Measurements from ENCODE around the gene SFSWAP.
A peak's percentile ranks its signal among the peaks of the same experiment; 100 is the strongest.
"Not testable (repeated sequence)": the region's sequence is repeated elsewhere in the genome, so short reads cannot be mapped to it uniquely, and the experiment has no call there.

The SFSWAP gene

DNA sequence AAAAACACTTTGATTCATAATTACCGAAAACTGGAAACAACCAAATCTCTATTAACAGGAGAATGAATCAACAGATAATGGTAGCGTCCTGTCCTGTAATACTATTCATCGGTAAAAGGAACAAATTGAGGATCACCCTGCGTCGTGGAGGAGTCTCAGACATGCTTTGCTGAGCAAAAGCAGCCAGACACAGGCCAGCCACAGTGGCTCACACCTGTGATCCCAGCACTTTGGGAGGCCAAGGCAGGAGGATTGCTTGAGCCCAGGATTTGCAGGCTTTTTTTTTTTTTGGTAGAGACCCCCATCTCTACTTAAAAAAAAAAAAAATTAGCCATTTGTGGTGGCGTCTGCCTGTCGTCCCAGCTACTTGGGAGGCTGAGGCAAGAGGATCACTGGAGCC, 83.2 kb downstream of the SFSWAP start:
- DNase-seq = no peak

DNA sequence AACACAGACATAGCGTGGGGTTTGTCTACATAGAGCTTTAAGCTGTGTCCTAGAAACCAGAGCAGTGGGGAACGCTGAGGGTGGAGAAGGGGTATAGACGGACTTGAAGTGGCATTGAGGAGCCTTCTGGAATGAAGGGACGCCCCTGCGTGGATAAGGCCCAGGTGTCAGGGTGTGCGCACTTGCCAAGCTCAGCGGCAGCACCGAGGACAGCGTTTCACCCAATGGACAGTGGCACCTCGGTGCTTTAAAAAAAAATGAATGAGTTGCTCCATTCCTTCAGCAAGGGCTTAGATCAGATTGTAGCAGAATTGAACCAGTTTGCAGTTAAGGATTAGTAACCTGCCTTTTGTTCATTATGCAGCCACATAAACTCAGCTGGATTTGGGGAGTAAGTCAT, 83.7 kb downstream of the SFSWAP start:
- no peak for DNase-seq

DNA sequence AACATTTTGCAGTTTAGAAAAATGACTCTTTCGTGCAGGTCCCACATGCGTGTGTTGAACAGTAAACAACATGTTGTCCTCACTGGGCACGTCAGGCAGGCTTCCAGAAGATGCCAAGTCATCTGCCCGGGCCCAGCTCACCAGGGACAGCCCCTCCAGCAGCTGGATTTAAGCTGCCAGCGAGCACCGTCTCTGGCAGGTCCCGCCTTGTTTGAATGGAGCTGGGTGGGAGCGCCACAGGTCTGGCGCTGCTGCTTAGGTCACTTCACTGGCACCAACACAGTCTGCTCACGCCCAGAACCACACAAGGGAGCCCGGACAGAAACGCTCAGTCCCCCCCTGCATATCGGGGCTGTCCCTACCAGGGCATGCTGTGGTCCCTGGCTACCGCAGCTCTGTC, 84.2 kb downstream of the SFSWAP start:
- DNase-seq = no peak

DNA sequence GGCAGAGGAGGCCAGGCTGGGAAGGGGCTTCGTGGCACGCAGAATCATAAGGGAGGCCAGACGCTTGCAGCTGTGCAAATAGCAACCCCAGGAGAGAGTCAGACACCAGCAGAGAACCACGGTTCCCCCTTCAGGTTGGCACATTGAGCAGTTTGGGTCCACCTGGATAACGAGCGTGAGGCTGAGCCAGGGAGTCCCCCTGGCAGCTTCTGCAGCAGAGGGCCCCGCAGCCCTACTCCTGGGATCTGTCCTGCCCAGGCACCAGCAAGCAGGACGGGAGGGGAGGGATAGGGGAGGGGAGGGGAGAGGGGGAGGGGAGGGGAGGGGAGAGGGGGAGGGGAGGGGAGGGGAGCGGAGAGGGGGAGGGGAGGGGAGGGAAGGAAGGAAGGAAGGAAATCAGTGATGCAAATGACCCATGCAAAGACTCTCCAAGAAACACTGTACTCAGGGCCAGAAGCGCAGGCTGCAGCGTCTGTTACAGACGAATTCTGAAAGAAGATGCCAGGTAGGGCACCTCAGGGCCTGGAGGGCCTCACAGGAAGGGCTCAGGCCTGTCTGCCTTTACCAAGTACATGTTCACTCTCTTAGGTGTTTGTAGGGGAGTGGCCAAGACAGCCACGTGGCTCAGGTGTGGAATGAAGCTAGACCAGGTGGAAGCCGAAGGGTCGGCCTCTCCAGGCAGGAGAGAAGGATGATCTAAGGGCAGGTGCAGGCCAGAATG, 85.0 kb downstream of the SFSWAP start:
- DNase-seq = no peak

DNA sequence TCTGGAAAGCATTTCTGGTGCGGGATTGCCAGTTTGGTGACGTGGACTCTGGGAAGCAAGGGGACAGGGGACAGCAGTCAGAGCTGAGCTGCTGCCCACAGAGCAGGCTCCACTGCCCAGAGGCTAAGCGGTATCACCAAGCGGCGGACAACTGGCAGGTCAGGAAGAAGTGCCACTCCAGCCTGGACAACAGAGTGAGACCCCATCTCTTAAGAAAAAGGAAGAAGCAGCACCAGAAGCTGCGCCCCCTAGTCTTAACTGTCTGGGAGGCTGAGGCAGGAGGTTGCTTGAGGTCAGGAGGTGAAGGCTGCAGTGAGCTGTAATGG, 85.5 kb downstream of the SFSWAP start:
- no peak for DNase-seq

DNA sequence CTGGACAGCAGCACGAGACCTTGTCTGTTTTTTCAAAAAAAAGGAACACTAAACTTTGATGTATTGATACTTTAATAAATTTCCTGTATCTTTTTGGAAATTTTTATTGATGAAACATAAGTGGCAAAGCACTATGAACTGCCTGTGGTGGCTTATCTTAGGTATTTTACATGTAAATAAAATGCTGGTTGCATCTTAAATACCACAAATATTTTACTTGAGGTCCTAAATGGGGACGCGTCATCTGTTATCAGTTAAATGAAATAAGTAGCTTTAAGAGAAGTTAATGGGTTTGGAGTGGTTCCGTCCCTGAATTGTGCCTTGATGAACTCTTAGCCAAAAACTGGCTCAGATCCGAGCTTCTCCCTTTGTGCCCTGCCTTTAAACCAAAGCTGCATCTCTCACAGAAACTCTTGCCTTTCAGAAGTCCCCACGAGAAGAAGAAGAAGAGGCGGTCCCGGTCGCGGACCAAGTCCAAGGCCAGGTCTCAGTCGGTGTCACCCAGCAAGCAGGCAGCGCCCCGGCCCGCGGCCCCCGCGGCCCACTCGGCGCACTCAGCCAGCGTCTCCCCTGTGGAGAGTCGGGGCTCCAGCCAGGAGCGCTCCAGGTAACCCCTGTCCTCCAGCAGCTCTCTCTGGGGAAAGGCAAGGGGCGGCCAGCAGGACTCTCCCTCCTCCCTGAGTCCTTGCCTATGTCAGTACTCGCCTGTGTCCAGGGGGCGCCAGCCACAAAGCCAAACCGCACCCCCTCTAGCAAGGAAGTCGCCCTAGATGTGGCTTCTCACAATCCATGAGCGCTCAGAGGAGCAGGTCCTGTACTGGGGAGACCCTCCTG, 86.1 kb downstream of the SFSWAP start:
- DNase-seq = no peak

DNA sequence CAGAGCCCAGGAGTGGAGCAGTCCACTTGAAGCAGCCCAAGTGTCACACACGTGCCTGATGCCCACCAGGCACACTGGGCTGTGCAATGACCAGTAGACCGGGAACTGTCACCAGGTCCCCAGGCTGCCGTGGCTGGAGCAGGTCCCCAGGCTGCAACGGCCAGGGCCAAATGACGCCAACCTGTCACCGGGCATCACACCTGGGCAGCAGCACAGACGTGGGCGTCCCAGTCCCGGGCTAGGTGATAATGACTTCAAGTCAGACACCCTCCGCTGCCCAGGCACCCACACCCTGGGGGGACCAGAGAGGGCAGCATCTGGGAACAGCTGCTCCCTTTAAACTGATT, 86.7 kb downstream of the SFSWAP start:
- no peak for DNase-seq

DNA sequence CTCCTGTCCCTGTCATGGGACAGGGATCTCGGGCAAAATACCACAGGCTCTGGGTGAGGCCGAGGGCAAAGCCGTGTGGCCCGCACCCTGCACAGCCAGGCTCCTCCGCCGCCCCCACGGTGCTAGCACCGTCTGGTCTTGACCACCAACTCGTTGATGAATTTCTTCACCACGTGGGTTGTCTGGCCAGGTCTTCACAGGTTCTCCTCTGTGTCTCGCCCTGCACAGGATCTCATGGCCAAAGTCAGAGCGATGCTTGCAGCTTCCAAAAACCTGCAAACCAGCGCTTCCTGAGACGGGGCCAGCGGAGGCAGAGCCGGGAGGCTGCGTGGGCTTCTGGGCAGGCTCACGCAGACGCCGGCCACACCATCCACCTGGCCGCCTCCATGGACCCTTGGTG, 88.3 kb downstream of the SFSWAP start:
- DNase-seq = no peak

DNA sequence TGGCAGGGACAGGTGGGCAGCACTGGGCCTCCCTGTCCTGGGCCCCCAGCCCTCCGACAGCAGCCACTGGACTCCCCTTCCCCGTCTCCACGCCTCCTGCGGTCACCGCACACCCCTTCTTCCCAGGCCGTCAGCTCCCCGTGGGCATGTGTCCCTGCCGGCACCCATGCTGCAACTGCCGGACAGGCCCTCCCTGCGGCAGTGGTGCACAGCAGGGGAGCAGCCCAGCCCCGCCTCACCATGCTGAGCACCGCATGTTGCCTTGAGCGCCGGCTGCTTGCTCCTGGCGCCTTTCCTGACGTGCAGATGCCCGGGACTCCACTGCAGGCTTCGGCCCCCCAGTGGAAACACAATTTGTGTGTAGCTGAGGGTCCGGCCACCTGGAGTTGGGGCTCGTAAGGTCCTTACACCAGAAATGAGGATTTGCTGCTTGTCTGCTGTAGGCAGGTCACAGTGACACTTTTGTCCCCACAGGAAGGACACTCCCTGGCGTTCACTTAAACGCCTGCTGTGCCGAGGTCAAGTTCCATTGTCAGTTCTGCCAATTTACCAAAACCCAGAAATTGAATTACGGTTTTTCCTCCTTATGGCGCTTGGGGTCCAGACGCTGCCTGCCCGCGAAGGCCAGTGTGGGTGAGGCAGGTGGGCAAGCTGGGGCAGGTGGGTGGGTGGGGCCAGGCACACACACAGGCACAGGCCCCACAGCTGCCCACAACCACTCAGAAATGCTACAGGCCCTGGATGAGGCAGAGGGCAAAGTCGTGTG, 89.1 kb downstream of the SFSWAP start:
- DNase-seq = no peak

DNA sequence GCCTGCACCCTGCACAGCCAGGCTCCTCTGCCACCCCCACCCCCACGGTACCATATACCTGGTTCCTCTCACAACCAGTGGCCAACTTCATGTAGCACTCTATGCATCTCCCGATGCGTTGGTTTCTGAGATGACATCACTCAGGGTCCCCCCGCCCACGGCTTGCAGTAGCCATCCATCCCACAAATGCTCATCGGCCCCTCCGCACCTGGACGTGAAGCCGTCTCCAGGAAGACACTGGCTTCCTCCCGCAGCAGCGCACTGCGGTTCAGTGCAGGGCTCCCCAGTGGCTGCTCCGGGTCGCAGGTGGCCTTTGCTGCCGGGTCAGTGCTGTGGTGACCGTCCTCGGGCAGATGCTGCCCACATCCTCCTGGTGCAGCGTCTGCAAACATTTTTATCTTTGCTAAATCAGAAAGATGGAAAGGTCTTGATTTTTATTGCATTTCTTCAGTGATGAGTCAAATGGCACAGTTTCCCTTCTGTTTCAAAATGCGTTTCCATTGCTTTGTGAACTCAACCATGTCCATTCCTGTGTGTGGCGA, 89.8 kb downstream of the SFSWAP start:
- no peak for DNase-seq

DNA sequence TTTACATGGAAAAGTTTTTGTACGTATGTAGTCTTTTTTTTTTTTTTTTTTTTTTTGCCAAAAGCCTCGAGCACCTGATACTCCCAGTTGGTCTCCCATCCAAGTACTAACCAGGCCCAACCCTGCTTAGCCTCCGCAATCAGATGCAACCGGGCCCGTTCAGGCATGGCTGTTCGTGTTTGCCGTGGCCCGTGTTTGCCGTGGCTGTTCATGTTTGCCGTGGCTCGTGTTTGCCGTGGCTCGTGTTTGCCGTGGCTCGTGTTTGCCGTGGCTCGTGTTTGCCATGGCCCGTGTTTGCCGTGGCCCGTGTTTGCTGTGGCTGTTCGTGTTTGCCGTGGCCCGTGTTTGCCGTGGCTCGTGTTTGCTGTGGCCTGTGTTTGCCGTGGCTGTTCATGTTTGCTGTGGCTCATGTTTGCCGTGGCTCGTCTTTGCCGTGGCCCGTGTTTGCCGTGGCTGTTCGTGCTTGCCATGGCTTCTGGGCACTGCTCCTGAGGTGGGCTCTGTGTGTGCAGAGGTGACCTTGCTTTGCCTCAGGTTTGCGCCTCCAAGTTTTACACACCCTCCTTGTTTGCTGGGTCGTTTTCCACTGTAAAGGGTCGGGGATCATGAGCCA, 90.5 kb downstream of the SFSWAP start:
- DNase-seq = no peak

DNA sequence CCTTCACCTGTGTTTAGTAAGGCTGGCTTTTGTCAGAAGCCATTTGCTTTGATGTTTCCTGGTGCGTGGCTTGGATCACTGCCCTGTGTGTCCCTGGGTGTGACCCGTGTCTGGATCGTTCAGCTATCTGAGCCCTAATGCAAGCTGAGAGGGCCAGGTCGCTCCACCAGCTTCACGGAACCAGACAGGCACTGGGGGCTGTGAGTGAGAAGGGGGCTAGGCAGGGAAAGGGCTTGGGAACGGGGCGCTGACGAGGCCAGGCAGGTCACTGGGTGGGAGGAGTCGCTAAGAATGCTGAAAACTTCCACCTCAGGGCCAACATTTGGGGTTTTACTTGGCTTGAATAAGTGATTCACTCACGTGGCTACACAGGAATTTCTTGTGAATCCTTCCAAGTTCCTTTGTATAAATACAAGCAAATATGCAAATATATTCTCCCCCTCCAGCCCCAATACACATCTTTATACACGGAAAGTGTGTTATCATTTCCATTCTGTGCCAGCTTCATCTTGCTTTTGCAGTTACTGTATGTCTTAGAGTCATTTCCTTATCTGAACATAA, 93.2 kb downstream of the SFSWAP start:
- DNase-seq = no peak

DNA sequence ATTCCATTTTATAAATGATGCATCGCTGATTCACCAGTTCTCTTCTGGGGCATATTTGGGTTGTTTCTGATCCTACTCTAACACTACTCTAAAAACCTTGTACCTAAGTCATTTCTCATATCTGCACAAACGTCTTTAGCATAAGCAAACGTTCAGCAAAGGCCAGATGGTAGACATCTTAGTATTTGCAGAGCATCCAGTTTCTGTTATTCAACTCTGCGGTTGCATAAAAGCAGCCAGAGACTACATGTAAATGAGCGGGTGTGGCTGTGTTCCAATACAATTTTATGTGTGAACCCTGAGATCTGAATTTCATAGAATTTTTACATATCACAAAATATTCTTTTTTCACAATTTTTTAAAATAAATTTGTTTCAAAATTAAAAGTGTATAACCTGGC, 94.5 kb downstream of the SFSWAP start:
- DNase-seq = no peak

DNA sequence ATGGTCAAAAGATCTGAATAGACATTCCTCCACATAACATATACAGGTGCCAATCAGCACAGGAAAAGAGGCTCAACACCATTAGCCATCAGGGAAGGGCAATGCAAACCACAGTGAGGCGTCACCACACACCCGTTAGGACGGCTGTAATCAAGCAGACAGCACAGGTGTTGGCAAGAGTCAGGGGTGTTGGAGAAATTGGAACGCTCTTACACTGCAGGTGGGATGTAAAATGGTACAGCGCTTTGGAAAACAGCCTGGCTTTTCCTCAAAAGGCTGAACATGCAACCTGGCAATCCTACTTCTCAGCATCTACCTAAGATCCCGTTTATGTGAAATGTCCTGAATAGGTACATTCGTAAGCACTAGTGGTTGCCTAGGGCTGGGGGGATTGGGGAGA, 95.8 kb downstream of the SFSWAP start:
- DNase-seq = no peak

DNA sequence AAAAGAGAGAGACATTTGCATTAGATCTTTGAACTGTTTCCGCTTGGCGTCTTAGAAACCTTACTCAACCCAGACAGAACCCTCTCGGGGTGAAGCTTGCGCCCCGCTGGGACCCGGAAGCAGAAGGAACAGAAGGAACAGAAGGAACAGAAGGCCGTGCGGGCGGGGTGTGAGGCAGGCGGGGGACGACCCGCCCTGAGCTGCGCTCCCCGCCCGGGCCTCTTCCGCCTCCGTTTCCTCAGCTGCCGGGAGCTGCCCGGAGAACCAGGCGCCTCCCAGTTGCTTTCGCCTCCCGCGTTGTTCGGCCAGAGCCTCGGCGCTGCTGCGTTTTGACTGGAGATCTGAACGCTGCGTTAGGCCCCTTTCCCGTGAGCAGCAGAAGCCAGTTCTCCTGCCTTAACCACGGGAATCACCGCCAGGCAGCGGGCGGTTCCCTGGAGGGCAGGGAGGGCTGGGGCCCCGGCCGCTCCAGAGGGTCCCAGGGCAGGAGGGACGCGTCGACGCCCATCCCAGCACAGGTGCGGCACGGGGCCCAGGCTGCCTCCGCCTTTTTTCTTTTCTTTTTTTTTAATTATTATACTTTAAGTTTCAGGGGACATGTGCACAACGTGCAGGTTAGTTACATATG, 98.0 kb downstream of the SFSWAP start:
- DNase-seq = peak in 1 of 4 experiments; percentile 41

DNA sequence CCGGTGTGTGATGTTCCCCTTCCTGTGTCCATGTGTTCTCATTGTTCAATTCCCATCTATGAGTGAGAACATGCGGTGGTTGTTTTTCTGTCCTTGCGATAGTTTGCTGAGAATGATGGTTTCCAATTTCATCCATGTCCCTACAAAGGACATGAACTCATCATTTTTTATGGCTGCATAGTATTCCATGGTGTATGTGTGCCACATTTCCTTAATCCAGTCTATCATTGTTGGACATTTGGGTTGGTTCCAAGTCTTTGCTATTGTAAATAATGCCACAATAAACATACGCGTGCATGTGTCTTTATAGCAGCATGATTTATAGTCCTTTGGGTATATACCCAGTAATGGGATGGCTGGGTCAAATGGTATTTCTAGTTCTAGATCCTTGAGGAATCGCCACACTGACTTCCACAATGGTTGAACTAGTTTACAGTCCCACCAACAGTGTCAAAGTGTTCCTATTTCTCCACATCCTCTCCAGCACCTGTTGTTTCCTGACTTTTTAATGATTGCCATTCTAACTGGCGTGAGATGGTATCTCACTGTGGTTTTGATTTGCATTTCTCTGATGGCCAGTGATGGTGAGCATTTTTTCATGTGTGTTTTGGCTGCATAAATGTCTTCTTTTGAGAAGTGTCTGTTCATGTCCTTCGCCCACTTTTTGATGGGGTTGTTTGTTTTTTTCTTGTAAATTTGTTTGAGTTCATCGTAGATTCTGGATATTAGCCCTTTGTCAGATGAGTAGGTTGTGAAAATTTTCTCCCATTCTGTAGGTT, 98.8 kb downstream of the SFSWAP start:
- DNase-seq = not testable (repeated sequence)

DNA sequence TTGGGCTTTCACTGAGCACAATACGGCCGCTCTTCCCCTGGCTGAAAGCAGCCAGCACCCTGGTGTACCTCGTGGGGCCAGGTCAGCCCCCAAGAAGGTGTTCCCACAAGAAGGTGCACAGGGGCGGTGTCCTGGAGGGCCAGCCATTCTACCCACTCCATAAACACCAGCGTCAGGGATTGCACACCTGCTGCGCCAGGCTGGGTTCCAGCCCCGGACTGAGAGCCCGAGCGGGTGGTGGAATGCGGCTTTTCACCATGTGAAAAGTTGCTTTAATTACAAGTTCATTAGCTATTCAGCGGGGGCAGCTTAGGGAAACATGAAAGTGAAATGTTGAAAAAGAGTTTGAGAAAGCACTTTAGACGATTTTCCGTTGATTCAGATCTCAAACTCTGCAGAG, 99.8 kb downstream of the SFSWAP start:
- no peak for DNase-seq

DNA sequence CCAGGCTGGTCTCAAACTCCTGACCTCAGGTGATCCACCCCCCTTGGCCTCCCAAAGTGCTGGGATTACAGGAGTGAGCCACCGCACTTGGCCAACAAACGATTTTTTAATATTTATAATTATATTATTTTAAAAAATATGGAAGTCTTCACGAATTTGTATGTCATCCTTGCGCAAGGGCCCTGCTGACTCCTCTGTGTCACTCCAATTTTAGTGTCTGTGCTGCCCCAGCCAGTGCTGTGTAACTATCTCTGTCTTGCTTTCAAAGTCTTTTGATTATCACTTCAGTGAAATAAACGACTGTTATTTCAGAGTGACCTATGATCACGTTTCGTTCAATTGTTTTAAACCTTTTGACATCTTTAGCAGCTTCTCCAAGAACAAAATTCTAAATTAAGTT, 104.2 kb downstream of the SFSWAP start:
- no peak for DNase-seq

DNA sequence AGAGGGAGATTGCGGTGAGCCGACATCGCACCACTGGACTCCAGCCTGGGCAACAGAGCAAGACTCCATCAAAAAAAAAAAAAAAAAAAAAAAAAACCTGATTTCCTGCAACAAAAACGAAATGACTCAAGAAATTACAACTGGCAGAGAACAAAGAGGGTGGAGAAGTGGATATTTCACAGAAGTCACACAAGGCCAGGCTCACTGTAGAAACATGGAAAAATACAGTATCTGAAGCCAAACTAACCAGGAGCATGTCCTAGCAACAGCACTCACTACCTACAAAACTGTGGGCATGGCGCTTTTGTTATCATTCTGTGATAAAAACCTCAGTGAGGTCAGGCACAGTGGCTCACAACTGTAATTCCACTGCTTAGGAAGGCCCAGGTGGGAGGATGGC, 105.6 kb downstream of the SFSWAP start:
- DNase-seq = no peak

DNA sequence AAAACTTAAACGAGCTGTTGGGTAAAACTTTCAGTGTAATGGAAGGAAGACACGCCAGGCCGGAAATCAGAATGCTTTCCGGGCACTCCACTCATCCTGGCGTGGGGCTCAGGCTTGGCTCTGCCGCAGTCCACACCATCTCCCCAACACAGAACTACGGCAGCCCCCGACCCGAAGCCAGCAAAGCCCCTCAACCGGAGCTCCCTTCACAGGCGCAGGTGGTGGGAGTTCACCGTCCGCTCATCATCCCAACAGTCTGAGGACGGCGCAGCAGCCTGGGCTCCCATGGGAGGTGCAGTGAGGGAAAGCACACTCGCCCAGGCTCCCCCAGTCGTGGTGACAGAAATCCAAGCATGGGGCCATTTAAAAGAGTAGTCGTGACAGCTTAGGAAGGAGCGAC, 106.4 kb downstream of the SFSWAP start:
- DNase-seq = no peak

DNA sequence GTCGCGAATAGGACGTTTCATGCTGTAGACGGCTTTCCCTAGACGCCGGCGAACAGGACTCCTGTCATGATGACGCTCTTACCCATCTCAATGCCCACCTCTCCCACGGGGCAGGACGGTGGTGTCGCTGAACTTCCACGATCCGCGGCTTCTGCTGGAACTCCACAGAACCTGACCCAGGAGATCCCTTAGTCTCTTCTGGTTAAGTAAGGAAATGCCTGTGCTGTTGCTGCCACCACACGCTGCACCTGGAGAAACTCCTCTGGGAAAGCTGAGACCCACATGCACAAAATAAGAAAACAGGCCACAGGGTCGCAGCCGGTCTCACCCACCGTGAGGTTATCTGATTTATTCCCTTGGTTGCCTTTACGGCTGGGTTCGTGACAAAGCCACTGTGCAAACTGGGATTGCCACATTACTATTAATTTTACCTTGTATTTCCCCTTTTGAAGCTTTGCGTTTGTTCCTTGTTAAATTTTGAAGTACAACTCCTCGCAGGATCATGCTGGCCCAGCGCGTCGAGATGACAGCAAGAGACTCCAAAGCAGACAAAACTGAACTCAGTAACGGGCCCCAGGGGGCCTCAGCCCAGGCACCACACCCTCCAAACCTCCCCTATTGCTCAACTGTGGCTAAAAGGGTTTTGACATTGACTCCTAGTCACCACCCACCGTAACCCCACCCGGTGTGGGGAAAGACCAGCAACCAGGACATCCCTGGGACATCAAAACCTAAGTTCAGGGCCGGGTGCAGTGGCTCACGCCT, 108.1 kb downstream of the SFSWAP start:
- DNase-seq = no peak

Measured in activated naive CD4-positive, alpha-beta T cell (primary cell).